Trophoblast cell (in vitro differentiated cells and primary cell): ENCODE measurements around the gene CSTF3.

Experiments used
- DNase-seq, 2 donors: peaks; one replicate each; pipeline ENCODE4 v3.0.0-alpha.2; 2016
- H2AFZ ChIP-seq: 2 replicates; pipeline ENCODE4 v1.6.1; 2013; ENCODE audit warnings: low read length, moderate library complexity, mild to moderate bottlenecking; ENCODE audit not compliant: insufficient read depth, poor library complexity
- H2AK5ac ChIP-seq: 2 replicates; pipeline ENCODE4 v1.6.1; 2013; ENCODE audit warnings: mild to moderate bottlenecking, low read length
- H2BK120ac ChIP-seq: 2 replicates; pipeline ENCODE4 v1.6.1; 2013; ENCODE audit warnings: low read length, mild to moderate bottlenecking, moderate library complexity; ENCODE audit not compliant: insufficient read depth, poor library complexity
- H2BK12ac ChIP-seq: 2 replicates; pipeline ENCODE4 v1.6.1; 2013; ENCODE audit warnings: mild to moderate bottlenecking, low read length, moderate library complexity
- H2BK5ac ChIP-seq: 2 replicates; pipeline ENCODE4 v1.6.1; 2013; ENCODE audit warnings: low read length, low read depth, moderate library complexity, mild to moderate bottlenecking; ENCODE audit not compliant: poor library complexity
- H3K14ac ChIP-seq: 2 replicates; pipeline ENCODE4 v1.6.1; 2013; ENCODE audit warnings: mild to moderate bottlenecking, low read length
- H3K18ac ChIP-seq: 2 replicates; pipeline ENCODE4 v1.6.1; 2013; ENCODE audit warnings: mild to moderate bottlenecking, low read length
- H3K23ac ChIP-seq: 2 replicates; pipeline ENCODE4 v1.6.1; 2013; ENCODE audit warnings: low read length
- H3K27ac ChIP-seq: 2 replicates; pipeline ENCODE4 v1.5.1; 2013; ENCODE audit warnings: low read depth, mild to moderate bottlenecking, inconsistent platforms, low read length, moderate library complexity
- H3K27me3 ChIP-seq: 2 replicates; pipeline ENCODE4 v1.6.1; 2013; ENCODE audit warnings: inconsistent platforms, mild to moderate bottlenecking, low read length, moderate library complexity; ENCODE audit not compliant: insufficient read depth
- H3K36me3 ChIP-seq, 2 experiments: 1 replicate in 1 of 2; 2 replicates in 1 of 2; pipeline ENCODE4 v1.6.1; 2013; ENCODE audit warnings: low read length in 2 of 2, mild to moderate bottlenecking in 2 of 2, moderate library complexity in 1 of 2; ENCODE audit not compliant: insufficient read depth in 2 of 2, control insufficient read depth in 1 of 2
- H3K4ac ChIP-seq: 2 replicates; pipeline ENCODE4 v1.6.1; 2013; ENCODE audit warnings: low read depth, mild to moderate bottlenecking, low read length, moderate library complexity
- H3K4me1 ChIP-seq, 2 experiments: 1 replicate in 1 of 2; 2 replicates in 1 of 2; pipeline ENCODE4 v1.6.1; 2013; ENCODE audit warnings: low read length in 2 of 2, mild to moderate bottlenecking in 2 of 2, moderate library complexity in 1 of 2; ENCODE audit not compliant: insufficient read depth in 2 of 2, control insufficient read depth in 1 of 2
- H3K4me2 ChIP-seq: 2 replicates; pipeline ENCODE4 v1.6.1; 2013; ENCODE audit warnings: inconsistent platforms, mild to moderate bottlenecking, low read length, moderate library complexity
- H3K4me3 ChIP-seq: 2 replicates; pipeline ENCODE4 v1.5.1; 2013; ENCODE audit warnings: mild to moderate bottlenecking, low read depth, low read length, inconsistent platforms
- H3K79me1 ChIP-seq: one replicate; pipeline ENCODE4 v1.6.1; 2013; ENCODE audit warnings: low read length
- H3K79me2 ChIP-seq: 2 replicates; pipeline ENCODE4 v1.6.1; 2013; ENCODE audit warnings: low read length, mild to moderate bottlenecking; ENCODE audit not compliant: control insufficient read depth, insufficient read depth, poor library complexity
- H3K9ac ChIP-seq: 2 replicates; pipeline ENCODE4 v1.6.1; 2013; ENCODE audit warnings: mild to moderate bottlenecking, low read length
- H3K9me3 ChIP-seq: 2 replicates; pipeline ENCODE4 v1.6.1; 2013; ENCODE audit warnings: low read depth, mild to moderate bottlenecking, control low read depth, inconsistent platforms, low read length; ENCODE audit not compliant: insufficient read depth
- H4K12ac ChIP-seq: 2 replicates; pipeline ENCODE4 v1.6.1; 2013; ENCODE audit warnings: low read depth, mild to moderate bottlenecking, low read length, moderate library complexity
- H4K8ac ChIP-seq: 2 replicates; pipeline ENCODE4 v1.6.1; 2013; ENCODE audit warnings: low read depth, mild to moderate bottlenecking, low read length, moderate library complexity
- H4K91ac ChIP-seq: one replicate; pipeline ENCODE4 v1.6.1; 2013; ENCODE audit warnings: low read depth, mild to moderate bottlenecking, low read length, moderate library complexity
- WGBS: extraction: QIAGEN DNeasy Blood & Tissue Kit; methylation state at CpG from one replicate; pipeline ENCODE4 v1.1.7; 2013; ENCODE audit warnings: missing lambda C conversion rate; ENCODE audit not compliant: insufficient read length, insufficient coverage; ENCODE audit errors: extremely low coverage; 5-methylcytosine and 5-hydroxymethylcytosine counted together

Gene CSTF3

GRCh38 chr11:33059331-33060007, 101.8 kb downstream of the CSTF3 start:
- no peak overlapping the region for H3K9ac ChIP-seq
- no CpG with 5 or more reads among the region's 5 CpGs for WGBS
- no peak overlapping the region for H3K27ac ChIP-seq
- no peak overlapping the region for H3K18ac ChIP-seq
- no peaks in the 10 kb centered on the region for H3K79me2 ChIP-seq
- H2AFZ ChIP-seq = no peak overlapping the region
- H4K12ac ChIP-seq = no peak overlapping the region
- H3K36me3 ChIP-seq = peaks cover 5 to 8% of the 10 kb centered on the region in 2 experiments
- no peak overlapping the region for H4K8ac ChIP-seq
- no peak overlapping the region for H3K4me3 ChIP-seq
- no peak overlapping the region for H3K14ac ChIP-seq
- peaks cover 8 to 18% of the 10 kb centered on the region in 2 experiments for H3K4me1 ChIP-seq
- no peak overlapping the region for H4K91ac ChIP-seq
- no peak overlapping the region for H2BK120ac ChIP-seq
- no peak overlapping the region for H2AK5ac ChIP-seq
- no peak overlapping the region for H2BK12ac ChIP-seq
- peaks cover 10% of the 10 kb centered on the region for H3K79me1 ChIP-seq
- H3K27me3 ChIP-seq = no peaks in the 10 kb centered on the region
- no peaks in the 10 kb centered on the region for H3K9me3 ChIP-seq
- no peak overlapping the region for H3K4ac ChIP-seq
- no peak overlapping the region for H3K23ac ChIP-seq
- peak; percentile 27 to 39 for DNase-seq
- H3K4me2 ChIP-seq = no peak overlapping the region
- H2BK5ac ChIP-seq = no peak overlapping the region

GRCh38 chr11:33057284-33057683, 104.0 kb downstream of the CSTF3 start:
- Histone ChIP-seq H4K91ac (no peak overlapping the region), H3K27me3 (no peaks in the 10 kb centered on the region), H2AFZ (no peak overlapping the region), H3K36me3 (peaks cover 5 to 9% of the 10 kb centered on the region in 2 experiments), H3K23ac (no peak overlapping the region), H3K9ac (no peak overlapping the region), H3K79me1 (peaks cover 7% of the 10 kb centered on the region), H4K12ac (no peak overlapping the region), H3K18ac (no peak overlapping the region), H3K14ac (no peak overlapping the region), H2BK5ac (no peak overlapping the region), H3K9me3 (no peaks in the 10 kb centered on the region), H3K79me2 (no peaks in the 10 kb centered on the region), H2BK12ac (no peak overlapping the region), H3K4me3 (no peak overlapping the region), H2BK120ac (no peak overlapping the region), H3K4me1 (peaks cover 3 to 16% of the 10 kb centered on the region in 2 experiments), H2AK5ac (no peak overlapping the region), H3K4me2 (no peak overlapping the region), H3K27ac (no peak overlapping the region), H3K4ac (no peak overlapping the region), H4K8ac (no peak overlapping the region)
- no CpG with 5 or more reads among the region's 1 CpG for WGBS
- DNase-seq = no peak

GRCh38 chr11:33055375-33055774, 105.9 kb downstream of the CSTF3 start:
- Histone ChIP-seq H2BK120ac (no peak overlapping the region), H2AK5ac (no peak overlapping the region), H3K79me2 (no peaks in the 10 kb centered on the region), H4K12ac (no peak overlapping the region), H2BK12ac (no peak overlapping the region), H4K8ac (no peak overlapping the region), H3K18ac (no peak overlapping the region), H3K4me3 (no peak overlapping the region), H3K4me1 (peaks cover 0 to 5% of the 10 kb centered on the region in 2 experiments), H2BK5ac (no peak overlapping the region), H3K9ac (no peak overlapping the region), H3K4me2 (no peak overlapping the region), H2AFZ (no peak overlapping the region), H3K14ac (no peak overlapping the region), H3K36me3 (peaks cover 4 to 8% of the 10 kb centered on the region in 2 experiments), H3K23ac (no peak overlapping the region), H3K79me1 (no peaks in the 10 kb centered on the region), H4K91ac (no peak overlapping the region), H3K27ac (no peak overlapping the region), H3K4ac (no peak overlapping the region), H3K27me3 (no peaks in the 10 kb centered on the region), H3K9me3 (no peaks in the 10 kb centered on the region)
- no peak for DNase-seq

- Histone ChIP-seq H3K79me1 (no peaks in the 10 kb centered on the region), H3K4me2 (no peak overlapping the region), H3K79me2 (no peaks in the 10 kb centered on the region), H3K4me3 (no peak overlapping the region), H3K4me1 (peaks cover 0 to 4% of the 10 kb centered on the region in 2 experiments), H3K14ac (no peak overlapping the region), H3K4ac (no peak overlapping the region), H3K27me3 (no peaks in the 10 kb centered on the region), H3K18ac (no peak overlapping the region), H3K9me3 (no peaks in the 10 kb centered on the region), H3K9ac (no peak overlapping the region), H2BK120ac (no peak overlapping the region), H3K23ac (no peak overlapping the region), H3K36me3 (peaks cover 0 to 4% of the 10 kb centered on the region in 2 experiments), H4K91ac (no peak overlapping the region), H2BK12ac (no peak overlapping the region), H2AFZ (no peak overlapping the region), H2AK5ac (no peak overlapping the region), H4K8ac (no peak overlapping the region), H3K27ac (no peak overlapping the region), H4K12ac (no peak overlapping the region), H2BK5ac (no peak overlapping the region)
- WGBS = no CpG with 5 or more reads among the region's 2 CpGs
- no peak for DNase-seq
Observed at GRCh38 chr11:33052231-33052630, 109.0 kb downstream of the CSTF3 start.
